ENCODE results near the gene LRRC4B.

DNA sequence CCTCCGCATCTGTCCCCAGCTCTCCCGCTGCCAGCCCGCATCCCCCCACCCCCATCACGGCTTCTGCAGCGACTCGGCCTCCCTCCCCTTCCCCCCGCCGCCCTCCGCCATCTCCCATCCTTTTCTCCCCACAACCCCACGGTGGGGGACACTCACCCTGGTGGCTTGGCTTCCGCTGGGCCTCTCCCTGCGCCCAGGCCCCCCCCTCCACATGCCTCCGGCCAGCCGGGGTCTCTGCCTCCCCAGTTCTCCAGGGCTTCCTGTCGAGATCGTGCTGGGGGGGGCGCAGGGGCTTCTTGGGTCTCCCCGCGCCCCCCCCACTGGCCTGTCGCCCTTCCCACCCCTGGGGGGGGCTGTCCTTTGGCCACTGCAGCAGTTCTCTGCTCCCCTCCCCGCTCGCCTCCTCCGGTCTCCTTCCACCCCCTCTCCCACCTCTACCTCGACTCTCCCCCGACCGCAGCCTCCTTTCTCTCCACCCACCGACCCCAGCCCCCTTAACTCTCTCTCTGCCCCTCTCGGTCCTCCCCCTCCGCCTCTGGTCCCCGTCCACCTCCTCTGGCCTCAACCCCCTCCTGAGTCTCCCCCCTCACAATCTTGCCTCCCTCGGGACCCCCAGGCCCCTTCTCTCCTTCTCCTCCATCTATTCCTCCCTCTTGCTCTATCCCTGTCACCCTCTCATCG, 17.1 kb downstream of the LRRC4B start:
- no peak for TF ChIP-seq EZH2 (IDR thresholded peaks at IDR 0.05; ENCODE audit: low read length, missing control alignments)
- TF ChIP-seq, protein P1, sequence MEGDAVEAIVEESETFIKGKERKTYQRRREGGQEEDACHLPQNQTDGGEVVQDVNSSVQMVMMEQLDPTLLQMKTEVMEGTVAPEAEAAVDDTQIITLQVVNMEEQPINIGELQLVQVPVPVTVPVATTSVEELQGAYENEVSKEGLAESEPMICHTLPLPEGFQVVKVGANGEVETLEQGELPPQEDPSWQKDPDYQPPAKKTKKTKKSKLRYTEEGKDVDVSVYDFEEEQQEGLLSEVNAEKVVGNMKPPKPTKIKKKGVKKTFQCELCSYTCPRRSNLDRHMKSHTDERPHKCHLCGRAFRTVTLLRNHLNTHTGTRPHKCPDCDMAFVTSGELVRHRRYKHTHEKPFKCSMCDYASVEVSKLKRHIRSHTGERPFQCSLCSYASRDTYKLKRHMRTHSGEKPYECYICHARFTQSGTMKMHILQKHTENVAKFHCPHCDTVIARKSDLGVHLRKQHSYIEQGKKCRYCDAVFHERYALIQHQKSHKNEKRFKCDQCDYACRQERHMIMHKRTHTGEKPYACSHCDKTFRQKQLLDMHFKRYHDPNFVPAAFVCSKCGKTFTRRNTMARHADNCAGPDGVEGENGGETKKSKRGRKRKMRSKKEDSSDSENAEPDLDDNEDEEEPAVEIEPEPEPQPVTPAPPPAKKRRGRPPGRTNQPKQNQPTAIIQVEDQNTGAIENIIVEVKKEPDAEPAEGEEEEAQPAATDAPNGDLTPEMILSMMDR (conservative IDR thresholded peaks at IDR 0.05 in 1 of 2, IDR thresholded peaks at IDR 0.05 in 1 of 2; ENCODE audit: low read depth in 1 of 2, low read length in 2 of 2): no peak

Data from fibroblast of lung (primary cell).